ENCODE measurements around the gene REXO4. TPM values are rescaled to one million over a fixed set of nuclear protein-coding genes. Genes with fewer than 3 reads are reported as not detected.
A peak's percentile ranks its signal among the peaks of the same experiment; 100 is the strongest.

The REXO4 gene
- polyA plus RNA-seq, 1 of the 3 experiments (the other 2 are of a cell fraction), result 37.3 TPM

DNA sequence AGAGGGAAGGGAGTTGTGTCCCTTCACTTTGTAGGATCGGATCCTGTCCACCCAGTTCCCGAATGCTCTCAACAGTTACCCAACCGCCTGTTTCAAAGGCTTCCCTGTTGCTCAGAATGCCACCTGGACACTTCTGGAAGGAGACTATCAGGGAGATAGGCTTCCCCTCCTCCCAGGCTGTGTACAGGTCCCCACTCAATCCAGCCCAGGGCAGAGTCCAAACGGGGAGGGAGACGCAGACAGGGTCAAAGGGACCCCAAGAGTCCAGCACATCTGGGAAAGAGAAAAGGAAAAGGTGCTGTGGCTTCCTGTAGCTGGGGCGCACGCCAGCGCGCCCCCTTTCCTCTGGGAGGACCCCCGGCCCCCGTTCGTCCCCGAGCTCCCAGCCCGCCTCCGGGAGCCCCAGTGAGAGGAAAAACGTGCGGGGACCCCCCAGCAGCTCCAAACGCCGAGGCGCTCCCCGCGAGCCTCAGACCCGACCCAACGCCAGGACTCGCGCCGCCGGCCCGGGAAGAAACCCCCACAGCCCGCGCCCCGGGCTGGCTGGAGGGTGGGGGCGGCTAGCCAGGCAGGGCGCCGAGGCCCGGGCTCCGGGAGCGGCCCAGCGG lies 42.6 kb downstream of the REXO4 start:
- Histone ChIP-seq H3K27me3 (ENCODE audit: insufficient read depth) (no peaks in the 10 kb centered on the region), H3K4me2 (peak overlapping the region; percentile 93), H3K4me3 (ENCODE audit: low read depth in 2 of 2, low read length in 1 of 2) (peak overlapping the region; percentile 88 to 100), H3K9me3 (no peaks in the 10 kb centered on the region), H3F3A (replicated peaks; ENCODE audit: insufficient read depth) (peaks cover 9% of the 10 kb centered on the region), H3K9ac (peak overlapping the region; percentile 99), H3K36me3 (replicated peaks in 1 of 2; ENCODE audit: control insufficient read depth in 1 of 2, insufficient read depth in 2 of 2, low read length in 1 of 2) (peaks cover 25% of the 10 kb centered on the region in 2 experiments), H4K20me1 (ENCODE audit: insufficient read depth) (peaks cover 50% of the 10 kb centered on the region), H3K79me2 (ENCODE audit: insufficient read depth) (peaks cover 60% of the 10 kb centered on the region), H3K27ac (ENCODE audit: low read depth in 2 of 2, low read length in 1 of 2) (peak overlapping the region; percentile 67 to 90), H3K4me1 (ENCODE audit: control insufficient read depth in 1 of 2, insufficient read depth in 2 of 2, low read depth in 1 of 2, low read length in 1 of 2) (peaks cover 5 to 18% of the 10 kb centered on the region in 2 experiments; a peak in 3 of 4 replicates), H2AFZ (ENCODE audit: low read depth) (no peak overlapping the region), H3K9me2 (no peaks in the 10 kb centered on the region)
- ChIA-PET POLR2A (interaction anchor here (0.7 to 0.9 kb wide), 2 partner anchors 19 to 363 kb away, joined by 3 read pairs; partner anchors contain the start of genes SARDH, SURF1 and SURF2), CTCF (interaction anchor here (0.6 to 1.4 kb wide), 5 partner anchors 9 to 28 kb away, joined by 3 to 7 read pairs (median 3); no protein-coding TSS in a partner anchor)
- peak; percentile 82 for DNase-seq
- 0% methylated on average over 7 of the region's 39 CpGs for WGBS (ENCODE audit: low lambda C conversion rate)
- TF ChIP-seq PBX3 (IDR thresholded peaks at IDR 0.05), result no peak
- TF ChIP-seq MXI1 (IDR thresholded peaks at IDR 0.05; ENCODE audit: low read depth, low read length), result peak; percentile 31
- TF ChIP-seq YY1 (IDR thresholded peaks at IDR 0.05; ENCODE audit: low read depth), result peak; percentile 7; the same call in 1 of the 2 replicates
- TF ChIP-seq ELF1 (IDR thresholded peaks at IDR 0.05), result peak; percentile 44; the same call in 1 of the 2 replicates
- TF ChIP-seq SIN3A (IDR thresholded peaks at IDR 0.05; ENCODE audit: borderline replicate concordance, low read depth, low read length), result peak; percentile 5; the same call in 1 of the 2 replicates
- TF ChIP-seq, protein P1, sequence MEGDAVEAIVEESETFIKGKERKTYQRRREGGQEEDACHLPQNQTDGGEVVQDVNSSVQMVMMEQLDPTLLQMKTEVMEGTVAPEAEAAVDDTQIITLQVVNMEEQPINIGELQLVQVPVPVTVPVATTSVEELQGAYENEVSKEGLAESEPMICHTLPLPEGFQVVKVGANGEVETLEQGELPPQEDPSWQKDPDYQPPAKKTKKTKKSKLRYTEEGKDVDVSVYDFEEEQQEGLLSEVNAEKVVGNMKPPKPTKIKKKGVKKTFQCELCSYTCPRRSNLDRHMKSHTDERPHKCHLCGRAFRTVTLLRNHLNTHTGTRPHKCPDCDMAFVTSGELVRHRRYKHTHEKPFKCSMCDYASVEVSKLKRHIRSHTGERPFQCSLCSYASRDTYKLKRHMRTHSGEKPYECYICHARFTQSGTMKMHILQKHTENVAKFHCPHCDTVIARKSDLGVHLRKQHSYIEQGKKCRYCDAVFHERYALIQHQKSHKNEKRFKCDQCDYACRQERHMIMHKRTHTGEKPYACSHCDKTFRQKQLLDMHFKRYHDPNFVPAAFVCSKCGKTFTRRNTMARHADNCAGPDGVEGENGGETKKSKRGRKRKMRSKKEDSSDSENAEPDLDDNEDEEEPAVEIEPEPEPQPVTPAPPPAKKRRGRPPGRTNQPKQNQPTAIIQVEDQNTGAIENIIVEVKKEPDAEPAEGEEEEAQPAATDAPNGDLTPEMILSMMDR (IDR thresholded peaks at IDR 0.05), result peak; percentile 29; the same call in 1 of the 2 replicates
- no peak for TF ChIP-seq GABPA (IDR thresholded peaks at IDR 0.05; ENCODE audit: low read depth)

- ChIA-PET CTCF (interaction anchor here (0.9 to 1.4 kb wide), 4 partner anchors 8 to 29 kb away, joined by 3 to 7 read pairs (median 5); no protein-coding TSS in a partner anchor), POLR2A (interaction anchor here (0.7 to 0.9 kb wide), 2 partner anchors 18 to 363 kb away, joined by 3 read pairs; partner anchors contain the start of genes SARDH, SURF1 and SURF2)
- no peaks in the 10 kb centered on the region for H3K27me3 ChIP-seq (ENCODE audit: insufficient read depth)
- WGBS (ENCODE audit: low lambda C conversion rate), result 22% methylated on average over 12 of the region's 12 CpGs
- H3K79me2 ChIP-seq (ENCODE audit: insufficient read depth), result peaks cover 65% of the 10 kb centered on the region
- H3K9me3 ChIP-seq, result no peaks in the 10 kb centered on the region
- H3K27ac ChIP-seq (ENCODE audit: low read depth in 2 of 2, low read length in 1 of 2), result peak overlapping the region; percentile 67 to 90
- H3K9ac ChIP-seq, result peak overlapping the region; percentile 99
- peaks cover 5 to 21% of the 10 kb centered on the region in 2 experiments; a peak in 3 of 4 replicates for H3K4me1 ChIP-seq (ENCODE audit: control insufficient read depth in 1 of 2, insufficient read depth in 2 of 2, low read depth in 1 of 2, low read length in 1 of 2)
- H3K4me2 ChIP-seq, result peak overlapping the region; percentile 93
- H3K4me3 ChIP-seq (ENCODE audit: low read depth in 2 of 2, low read length in 1 of 2), result peak overlapping the region; percentile 88 to 100
- H3F3A ChIP-seq (replicated peaks; ENCODE audit: insufficient read depth), result peaks cover 9% of the 10 kb centered on the region
- no peaks in the 10 kb centered on the region for H3K9me2 ChIP-seq
- no peak for DNase-seq
- peaks cover 55% of the 10 kb centered on the region for H4K20me1 ChIP-seq (ENCODE audit: insufficient read depth)
- H3K36me3 ChIP-seq (replicated peaks in 1 of 2; ENCODE audit: control insufficient read depth in 1 of 2, insufficient read depth in 2 of 2, low read length in 1 of 2), result peaks cover 29 to 30% of the 10 kb centered on the region in 2 experiments
- no peak overlapping the region for H2AFZ ChIP-seq (ENCODE audit: low read depth)
- TF ChIP-seq MEF2A (IDR thresholded peaks at IDR 0.05; ENCODE audit: borderline replicate concordance, low read depth) (no peak), SIN3A (IDR thresholded peaks at IDR 0.05; ENCODE audit: borderline replicate concordance, low read depth, low read length) (peak; percentile 16; the same call in 1 of the 2 replicates)
Measured at GRCh38 chr9:133374612-133375115, 43.1 kb downstream of the REXO4 start.
